BLaER1 (cell line): ENCODE data around the gene PPIE.
"Not testable (repeated sequence)": the region's sequence is repeated elsewhere in the genome, so short reads cannot be mapped to it uniquely, and the experiment has no call there.

ENCODE experiments used
- H3K27ac ChIP-seq: shearing (Covaris generic); formaldehyde crosslinking; 2 replicates; pipeline ENCODE4 v1.8.1; 2022
- H3K27me3 ChIP-seq: shearing (Covaris generic); formaldehyde crosslinking; 2 replicates; pipeline ENCODE4 v1.8.1; 2022
- H3K36me3 ChIP-seq: shearing (Covaris generic); formaldehyde crosslinking; 2 replicates; pipeline ENCODE4 v1.8.1; 2022
- H3K4me1 ChIP-seq: shearing (Covaris generic); formaldehyde crosslinking; 2 replicates; pipeline ENCODE4 v1.8.1; 2022
- H3K4me2 ChIP-seq: shearing (Covaris generic); formaldehyde crosslinking; 2 replicates; pipeline ENCODE4 v1.8.1; 2022
- H3K4me3 ChIP-seq: shearing (Covaris generic); formaldehyde crosslinking; 2 replicates; pipeline ENCODE4 v1.8.1; 2022
- H3K9ac ChIP-seq: shearing (Covaris generic); formaldehyde crosslinking; 2 replicates; pipeline ENCODE4 v1.8.1; 2022
- H3K9me3 ChIP-seq: shearing (Covaris generic); formaldehyde crosslinking; 2 replicates; pipeline ENCODE4 v1.8.1; 2022
- H4K20me1 ChIP-seq: shearing (Covaris generic); formaldehyde crosslinking; 2 replicates; pipeline ENCODE4 v1.8.1; 2022
- Cebpa-rat ChIP-seq: shearing (Covaris generic); IDR thresholded peaks from 2 replicates; pipeline ENCODE4 v1.8.1; 2022

Gene PPIE

DNA sequence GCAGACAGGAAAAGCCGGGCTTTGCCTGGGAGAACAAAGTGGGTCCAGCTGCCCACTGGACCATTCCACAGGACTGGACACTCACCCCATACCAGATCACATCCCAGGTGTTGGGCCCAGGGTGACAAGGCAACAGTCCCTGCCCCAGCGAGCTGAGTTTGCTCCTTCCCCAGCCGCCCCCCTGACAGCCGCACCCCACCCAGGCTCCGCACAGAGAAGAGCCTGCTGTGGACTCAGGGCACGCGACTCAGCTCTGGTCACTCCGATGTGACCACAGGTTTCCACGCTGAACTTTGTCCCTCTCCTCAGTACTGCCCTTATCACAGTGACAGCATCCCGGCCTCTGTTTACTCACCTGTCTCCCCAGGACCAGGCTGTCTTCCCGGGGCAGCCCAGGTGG is 48.8 kb downstream of the PPIE start:
- Histone ChIP-seq H4K20me1 (no peaks in the 10 kb centered on the region), H3K36me3 (no peaks in the 10 kb centered on the region), H3K4me3 (no peak overlapping the region), H3K27ac (no peak overlapping the region), H3K27me3 (peaks cover 15% of the 10 kb centered on the region), H3K4me1 (peaks cover 42% of the 10 kb centered on the region), H3K9me3 (no peaks in the 10 kb centered on the region), H3K4me2 (peak overlapping the region; percentile 74), H3K9ac (no peak overlapping the region)
- TF ChIP-seq Cebpa-rat: no peak

- H3K27ac ChIP-seq, H3K4me3 ChIP-seq, H4K20me1 ChIP-seq, H3K9ac ChIP-seq, H3K9me3 ChIP-seq, H3K36me3 ChIP-seq: not testable (repeated sequence)
- H3K4me2 ChIP-seq: peak overlapping the region; percentile 74; the same call in 1 of the 2 replicates
- H3K27me3 ChIP-seq: peaks cover 15% of the 10 kb centered on the region
- H3K4me1 ChIP-seq: peaks cover 43% of the 10 kb centered on the region
These were observed 49.3 kb downstream of the PPIE start for GRCh38 chr1:39787964-39788363.

GRCh38 chr1:39788426-39788757 is 49.7 kb downstream of the PPIE start:
- Histone ChIP-seq H4K20me1 (no peaks in the 10 kb centered on the region), H3K4me3 (peak overlapping the region; percentile 66), H3K4me1 (peaks cover 47% of the 10 kb centered on the region), H3K27me3 (peaks cover 15% of the 10 kb centered on the region), H3K9ac (no peak overlapping the region), H3K27ac (no peak overlapping the region), H3K9me3 (no peaks in the 10 kb centered on the region), H3K4me2 (peak overlapping the region; percentile 66), H3K36me3 (no peaks in the 10 kb centered on the region)
- TF ChIP-seq Cebpa-rat: no peak

DNA sequence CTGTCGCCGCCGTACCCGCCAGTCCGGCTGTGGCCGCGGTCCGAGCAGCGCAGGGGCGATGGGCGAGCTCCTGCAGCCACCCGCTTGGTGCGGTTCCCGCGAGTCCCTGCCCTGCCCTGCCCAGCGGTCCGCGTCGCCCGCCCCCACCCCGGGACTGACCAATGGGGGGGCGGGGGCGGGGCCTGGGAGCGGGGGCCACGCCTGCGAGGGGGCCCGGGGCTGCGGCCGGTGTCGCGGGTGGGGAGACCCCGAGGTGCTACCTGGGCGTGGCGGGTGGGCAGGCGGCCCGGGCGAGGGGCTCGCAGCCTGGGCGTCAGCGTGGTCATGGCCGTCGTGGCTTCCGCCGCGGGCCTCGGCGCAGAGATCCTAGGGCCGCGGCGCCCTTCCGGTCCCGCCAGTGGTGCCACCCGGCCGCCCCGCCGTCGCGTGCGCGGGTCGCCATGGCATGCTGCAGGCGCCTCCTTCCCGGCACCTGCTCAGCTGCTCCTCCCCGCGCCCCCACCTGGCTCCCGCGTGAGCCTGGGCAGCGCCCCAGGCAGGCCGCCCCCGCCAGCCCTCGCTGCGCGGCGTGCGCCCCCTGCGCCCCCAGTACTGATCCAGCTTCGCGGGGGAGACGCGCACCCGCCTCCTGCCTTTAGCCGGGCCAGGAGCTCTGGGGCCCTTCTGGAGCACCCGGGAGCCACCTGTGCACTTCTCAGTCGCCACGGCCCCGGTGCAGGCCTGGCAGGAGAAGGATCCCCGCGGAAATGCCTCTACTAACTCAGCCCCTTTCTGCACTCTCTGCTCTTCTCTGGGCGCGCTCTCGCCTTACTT is 50.3 kb downstream of the PPIE start, which contains the start of gene BMP8B:
TSS of gene BMP8B (minus strand) at position 108 of the 813 bp plus-strand sequence. CDS start 380 bp downstream, outside the sequence.
- no peak for TF ChIP-seq Cebpa-rat
- Histone ChIP-seq H3K27ac (peak within 1 kb of the TSS; percentile 62), H3K9ac (peak within 1 kb of the TSS; percentile 76), H3K4me1 (peaks cover 52% of the 10 kb centered on the region), H3K36me3 (no peaks in the 10 kb centered on the region), H4K20me1 (no peaks in the 10 kb centered on the region), H3K4me3 (peak within 1 kb of the TSS; percentile 66), H3K27me3 (peaks cover 15% of the 10 kb centered on the region), H3K4me2 (peak within 1 kb of the TSS; percentile 74), H3K9me3 (no peaks in the 10 kb centered on the region)

DNA sequence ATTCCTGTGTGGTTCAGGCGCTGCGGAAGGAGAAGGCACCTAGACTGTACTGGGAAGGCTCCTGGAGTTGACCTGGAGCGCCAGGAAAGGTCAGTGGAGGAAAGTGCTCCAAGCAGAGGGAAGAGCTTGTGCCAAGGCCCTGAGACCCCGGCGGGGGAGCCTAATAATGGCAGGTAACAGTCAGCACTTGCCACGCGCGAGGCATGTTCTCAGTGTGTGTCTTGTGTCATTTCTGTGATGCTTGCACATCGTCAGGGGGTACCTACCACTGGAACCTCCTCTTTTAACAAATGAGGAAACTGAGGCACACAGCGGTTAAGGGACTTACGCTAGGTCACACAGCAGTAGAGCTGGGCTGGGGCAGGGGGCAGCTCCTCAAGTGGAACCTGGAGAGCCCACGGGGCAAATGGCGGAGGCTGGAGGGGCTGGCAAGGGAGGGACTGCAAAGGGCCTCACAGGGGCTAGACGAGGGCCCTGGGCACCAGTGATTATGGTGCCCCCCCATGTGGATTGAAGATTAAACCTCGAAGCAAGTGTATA is 51.0 kb downstream of the PPIE start:
- Histone ChIP-seq H3K36me3 (no peaks in the 10 kb centered on the region), H3K27me3 (peaks cover 15% of the 10 kb centered on the region), H3K9me3 (no peaks in the 10 kb centered on the region), H3K9ac (peak overlapping the region; percentile 76), H3K4me3 (peak overlapping the region; percentile 66), H4K20me1 (no peaks in the 10 kb centered on the region), H3K4me1 (peaks cover 56% of the 10 kb centered on the region), H3K4me2 (peak overlapping the region; percentile 66), H3K27ac (peak overlapping the region; percentile 62)
- TF ChIP-seq Cebpa-rat: no peak

GRCh38 chr1:39791838-39792237 is 53.2 kb downstream of the PPIE start:
- H3K27ac ChIP-seq: no peak overlapping the region
- no peaks in the 10 kb centered on the region for H4K20me1 ChIP-seq
- no peak overlapping the region for H3K4me3 ChIP-seq
- H3K27me3 ChIP-seq: peaks cover 15% of the 10 kb centered on the region
- no peak overlapping the region for H3K9ac ChIP-seq
- no peaks in the 10 kb centered on the region for H3K9me3 ChIP-seq
- TF ChIP-seq Cebpa-rat: no peak
- H3K36me3 ChIP-seq: no peaks in the 10 kb centered on the region
- H3K4me1 ChIP-seq: peaks cover 40% of the 10 kb centered on the region
- H3K4me2 ChIP-seq: no peak overlapping the region

DNA sequence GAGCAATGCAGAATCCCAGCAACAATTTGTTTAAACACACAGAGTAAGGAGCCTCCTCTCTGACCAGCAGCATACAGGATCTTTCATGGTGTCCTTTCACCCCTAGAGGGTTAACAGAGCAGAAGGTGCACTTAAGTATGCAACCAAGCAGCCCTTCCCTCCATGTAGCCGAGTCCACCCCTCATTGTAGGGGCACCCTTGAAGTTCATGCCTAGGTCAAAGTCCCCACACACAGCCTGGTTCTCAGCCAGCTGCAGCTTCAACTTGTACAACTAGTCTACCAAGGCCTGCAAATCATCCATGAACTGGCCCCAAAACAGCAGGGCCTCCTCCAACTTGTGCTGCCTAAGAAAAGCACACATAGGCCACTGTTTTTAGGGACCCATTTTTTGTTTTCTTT is 57.0 kb downstream of the PPIE start:
- no peak overlapping the region for H3K9ac ChIP-seq

DNA sequence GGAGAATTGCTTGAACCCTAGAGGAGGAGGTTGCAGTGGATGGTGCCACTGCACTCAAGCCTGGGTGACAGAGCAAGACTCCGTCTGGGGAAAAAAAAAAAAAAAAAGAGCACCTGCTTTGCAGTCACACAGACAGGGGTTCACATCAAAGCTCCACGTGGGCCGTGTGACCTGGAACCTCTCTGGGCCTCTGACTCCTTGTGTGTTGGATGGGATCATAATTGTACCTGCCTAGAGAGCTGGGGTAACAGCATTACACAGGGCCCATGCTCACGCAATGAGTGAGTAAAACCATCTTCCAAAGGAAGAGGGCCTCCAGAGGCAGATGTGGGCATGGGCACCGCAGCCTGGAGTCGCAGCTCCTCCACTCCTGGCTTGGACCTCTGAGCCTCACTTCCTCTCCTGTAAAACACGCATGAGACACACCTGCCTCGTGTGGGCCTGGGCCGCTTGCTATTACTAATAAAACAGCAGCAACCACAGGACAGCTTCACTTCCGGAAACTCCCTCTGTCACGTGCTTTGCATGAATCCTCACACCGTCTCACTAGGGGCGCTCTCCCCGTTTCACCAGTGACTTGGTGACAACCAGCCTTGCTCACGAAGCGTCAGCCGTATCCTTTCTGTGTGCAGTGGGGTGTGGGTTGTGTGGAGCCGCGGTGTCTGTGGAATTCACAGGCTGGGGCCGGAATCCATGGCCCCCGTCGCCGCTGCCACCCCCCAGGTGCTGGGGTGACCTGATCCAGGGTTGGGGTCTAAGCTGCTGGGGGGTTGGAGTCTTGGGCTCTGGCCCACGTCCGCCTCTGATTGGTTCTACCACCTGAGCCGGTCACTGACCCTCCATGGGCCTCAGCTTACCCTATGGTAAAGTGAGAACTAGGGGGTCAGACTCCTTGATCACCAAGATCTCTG is 60.4 kb downstream of the PPIE start:
- not testable (repeated sequence) for H4K20me1 ChIP-seq, H3K9ac ChIP-seq, H3K9me3 ChIP-seq, H3K27me3 ChIP-seq, H3K36me3 ChIP-seq
- Histone ChIP-seq H3K4me1 (peaks cover 23% of the 10 kb centered on the region), H3K4me2 (peak overlapping the region; percentile 58), H3K4me3 (peak overlapping the region; percentile 51), H3K27ac (peak overlapping the region; percentile 71)

More for the DNA sequence above, 57.0 kb downstream of the PPIE start:
- H3K4me1 ChIP-seq: peaks cover 33% of the 10 kb centered on the region
- H3K9me3 ChIP-seq: no peaks in the 10 kb centered on the region
- no peak overlapping the region for H3K4me2 ChIP-seq
- no peaks in the 10 kb centered on the region for H3K27me3 ChIP-seq
- H3K36me3 ChIP-seq: no peaks in the 10 kb centered on the region
- H3K27ac ChIP-seq: no peak overlapping the region
- no peak for TF ChIP-seq Cebpa-rat
- H4K20me1 ChIP-seq: no peaks in the 10 kb centered on the region
- H3K4me3 ChIP-seq: no peak overlapping the region

DNA sequence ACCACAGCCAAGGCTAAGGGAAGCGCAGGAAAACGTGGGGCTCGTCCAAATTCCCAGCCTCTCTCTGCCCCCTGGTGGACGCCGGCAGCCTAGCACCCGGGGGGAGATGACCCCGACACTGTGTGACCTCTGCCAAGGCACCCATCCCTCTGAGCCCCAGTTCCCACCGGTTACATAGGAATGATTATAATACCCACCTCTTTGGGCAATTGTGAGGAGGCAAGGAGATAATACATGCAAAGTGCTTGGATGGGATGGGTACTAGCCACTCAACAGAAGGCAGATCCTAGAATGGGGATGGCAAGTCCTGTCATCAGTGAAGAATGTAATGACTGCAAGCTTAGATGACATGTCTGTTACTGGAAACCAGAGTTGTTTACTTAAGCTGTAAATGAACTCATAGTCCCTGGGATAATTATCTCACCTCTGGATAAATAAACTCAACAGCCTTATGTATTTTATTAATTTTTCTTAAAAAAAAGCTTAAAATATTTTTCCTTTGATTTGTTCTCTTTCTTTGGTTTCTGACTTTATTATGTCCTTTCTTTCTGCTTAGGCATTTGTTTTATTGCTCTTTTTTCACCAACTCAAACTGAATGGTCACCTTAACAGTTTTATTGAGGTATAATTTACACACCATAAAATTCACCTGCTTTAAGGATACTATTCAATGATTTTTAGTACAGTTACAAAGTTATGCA is 61.2 kb downstream of the PPIE start:
- Histone ChIP-seq H3K4me2 (peak overlapping the region; percentile 58), H4K20me1 (no peaks in the 10 kb centered on the region), H3K27ac (no peak overlapping the region)

More for the DNA sequence above, 61.2 kb downstream of the PPIE start:
- Histone ChIP-seq H3K27me3 (no peaks in the 10 kb centered on the region), H3K4me3 (peak overlapping the region; percentile 51), H3K4me1 (peaks cover 20% of the 10 kb centered on the region), H3K9ac (no peak overlapping the region), H3K9me3 (no peaks in the 10 kb centered on the region), H3K36me3 (no peaks in the 10 kb centered on the region)
- TF ChIP-seq Cebpa-rat: no peak
